HepG2 (cell line): ENCODE results near the gene TLL2. TPM values are rescaled to one million over a fixed set of nuclear protein-coding genes. Genes with fewer than 3 reads are reported as not detected.

Experiments
- ATAC-seq: fragments of 200-7000 bp; cut with Tn5 transposase; 3 replicates; pipeline ENCODE4 v1.9.1; 2020; ENCODE audit warnings: mild to moderate bottlenecking, moderate library complexity
- BruUV-seq: library from RNA; stranded (reverse); fragments of 400-500 nt; replicated peaks from 2 replicates; lab custom pipeline; 2021; lab: Mats Ljungman, UMichigan
- CTCF ChIA-PET: fragments of 300-600 bp; formaldehyde crosslinking; extraction: SDS; loops from one replicate; lab custom pipeline; 2021; ENCODE audit warnings: low total read pairs, inconsistent platforms, low intra/inter-chr PET ratio; lab: Yijun Ruan, JAX
- POLR2A ChIA-PET: fragments of 350-600 bp; sonication (Branson Sonifier 250); formaldehyde crosslinking; loops from one replicate; lab custom pipeline; 2020; ENCODE audit warnings: antibody characterized with exemption, inconsistent platforms; lab: Yijun Ruan, JAX
- DNase-seq: peaks from one replicate; pipeline ENCODE4 v3.0.0-alpha.2; 2015; ENCODE audit warnings: low spot score
- FAIRE-seq: peaks from 3 replicates; lab custom pipeline; 2011; peaks lifted over from hg19 to GRCh38; lab: Jason Lieb, UNC
- H2AFZ ChIP-seq: one replicate; pipeline ENCODE4 v1.6.1; 2011; ENCODE audit warnings: low read length, inconsistent platforms
- H3K27ac ChIP-seq: fragments of 300-600 bp; 3 replicates; pipeline ENCODE4 v1.8.0; 2011; ENCODE audit warnings: mixed run types, mild to moderate bottlenecking, mixed read lengths, low read length, inconsistent platforms; ENCODE audit not compliant: insufficient read depth; ENCODE audit errors: extremely low read length
- H3K27me3 ChIP-seq, 2 experiments: fragments of 200-600 bp in 1 of 2; 2 replicates in 1 of 2; 3 replicates in 1 of 2; pipeline versions ENCODE4 v1.6.0 to v1.8.0; 2011; ENCODE audit warnings: low read length in 2 of 2, mild to moderate bottlenecking in 2 of 2, moderate library complexity in 2 of 2, inconsistent platforms in 1 of 2; ENCODE audit not compliant: insufficient read depth in 2 of 2, control insufficient read depth in 1 of 2
- H3K36me3 ChIP-seq, 2 experiments: fragments of 200-600 bp in 1 of 2; replicated peaks in 1 of 2; 2 replicates in 1 of 2; 3 replicates in 1 of 2; pipeline versions ENCODE4 v1.5.1 to v1.8.0; 2011; ENCODE audit warnings: low read length in 2 of 2, inconsistent platforms in 1 of 2; ENCODE audit not compliant: insufficient read depth in 2 of 2, control insufficient read depth in 1 of 2
- H3K4me1 ChIP-seq: 2 replicates; pipeline ENCODE4 v1.5.1; 2012; ENCODE audit warnings: low read length, inconsistent platforms; ENCODE audit not compliant: insufficient read depth
- H3K4me2 ChIP-seq: 2 replicates; pipeline ENCODE4 v1.6.0; 2011; ENCODE audit warnings: low read depth, low read length, inconsistent platforms
- H3K4me3 ChIP-seq, 3 experiments: fragments of 200-600 bp in 1 of 3; sonication (generic), shearing (Covaris generic) in 1 of 3; replicated peaks in 1 of 3; 2 replicates each; pipeline ENCODE4 v1.5.1; 2011 to 2016; ENCODE audit warnings: low read length in 3 of 3, inconsistent platforms in 2 of 3, low read depth in 2 of 3, mild to moderate bottlenecking in 2 of 3, control low read depth in 1 of 3, mixed read lengths in 1 of 3; ENCODE audit not compliant: insufficient read depth in 1 of 3
- H3K79me2 ChIP-seq: one replicate; pipeline ENCODE4 v1.6.1; 2011; ENCODE audit warnings: low read length, inconsistent platforms; ENCODE audit not compliant: insufficient read depth
- H3K9ac ChIP-seq: 2 replicates; pipeline ENCODE4 v1.6.0; 2011; ENCODE audit warnings: mild to moderate bottlenecking, low read depth, low read length, inconsistent platforms; ENCODE audit not compliant: insufficient read depth
- H3K9me3 ChIP-seq: 2 replicates; pipeline ENCODE4 v1.5.1; 2012; ENCODE audit warnings: mild to moderate bottlenecking, low read length
- H4K20me1 ChIP-seq: 2 replicates; pipeline ENCODE4 v1.6.0; 2011; ENCODE audit warnings: inconsistent platforms, mild to moderate bottlenecking, low read length, moderate library complexity; ENCODE audit not compliant: insufficient read depth
- GATA4 ChIP-seq: sonication (generic); IDR thresholded peaks from 2 replicates; pipeline ENCODE4 v1.6.1; 2016; ENCODE audit warnings: antibody characterized with exemption, low read depth, borderline replicate concordance
- GTF2F1 ChIP-seq: fragments of 150-350 bp; IDR thresholded peaks from 2 replicates; pipeline ENCODE4 v1.6.1; 2014; ENCODE audit warnings: low read length
- HDAC2 ChIP-seq: sonication (generic); formaldehyde crosslinking; IDR thresholded peaks from 2 replicates; pipeline ENCODE4 v1.4.0; 2020; ENCODE audit warnings: missing genetic modification reagents
- JARID2 ChIP-seq: sonication (generic); formaldehyde crosslinking; IDR thresholded peaks from 2 replicates; pipeline ENCODE4 v1.8.1; 2023; ENCODE audit warnings: missing genetic modification reagents, inconsistent platforms; ENCODE audit not compliant: insufficient replicate concordance
- NAIF1 ChIP-seq: sonication (generic); formaldehyde crosslinking; IDR thresholded peaks from 2 replicates; pipeline ENCODE4 v1.5.0; 2020; ENCODE audit warnings: mild to moderate bottlenecking, missing genetic modification reagents, borderline replicate concordance
- NCOA1 ChIP-seq: sonication (generic); formaldehyde crosslinking; IDR thresholded peaks from 2 replicates; pipeline ENCODE4 v1.9.0; 2021; ENCODE audit warnings: missing genetic modification reagents
- THYN1 ChIP-seq: sonication (generic); formaldehyde crosslinking; IDR thresholded peaks from 2 replicates; pipeline ENCODE4 v1.8.1; 2023; ENCODE audit warnings: low read depth, mild to moderate bottlenecking, moderate library complexity, missing genetic modification reagents, borderline replicate concordance
- TIGD3 ChIP-seq: sonication (generic); formaldehyde crosslinking; IDR thresholded peaks from 2 replicates; pipeline ENCODE4 v1.5.1; 2020; ENCODE audit warnings: mild to moderate bottlenecking, missing genetic modification reagents, borderline replicate concordance
- UBTF ChIP-seq: sonication (generic); formaldehyde crosslinking; IDR thresholded peaks from 2 replicates; pipeline ENCODE4 v1.4.0; 2020; ENCODE audit warnings: mild to moderate bottlenecking, missing genetic modification reagents
- ZMYM3 ChIP-seq: sonication (generic); formaldehyde crosslinking; IDR thresholded peaks from 2 replicates; pipeline ENCODE4 v1.5.1; 2020; ENCODE audit warnings: mild to moderate bottlenecking, missing genetic modification reagents
- ZNF30 ChIP-seq: sonication (generic); formaldehyde crosslinking; IDR thresholded peaks from 2 replicates; pipeline ENCODE4 v1.5.0; 2020; ENCODE audit warnings: mild to moderate bottlenecking, missing genetic modification reagents
- ZNF629 ChIP-seq: sonication (generic); formaldehyde crosslinking; conservative IDR thresholded peaks from 2 replicates; pipeline ENCODE4 v1.5.0; 2020; ENCODE audit warnings: missing genetic modification reagents
- ZNF678 ChIP-seq: sonication (generic); formaldehyde crosslinking; IDR thresholded peaks from 2 replicates; pipeline ENCODE4 v1.4.0; 2020; ENCODE audit warnings: mild to moderate bottlenecking, missing genetic modification reagents
- ZNF770 ChIP-seq: sonication (generic); formaldehyde crosslinking; IDR thresholded peaks from 2 replicates; pipeline ENCODE4 v1.5.0; 2020; ENCODE audit warnings: mild to moderate bottlenecking, missing genetic modification reagents
- ZNF790 ChIP-seq: sonication (generic); formaldehyde crosslinking; IDR thresholded peaks from 2 replicates; pipeline ENCODE4 v1.8.0; 2022; ENCODE audit warnings: missing genetic modification reagents, mild to moderate bottlenecking, borderline replicate concordance
- ZNF792 ChIP-seq: IDR thresholded peaks from 2 replicates; pipeline ENCODE4 v1.6.1; 2016
- WGBS: methylation state at CpG from one replicate; pipeline ENCODE4 v1.1.6; 2017; ENCODE audit warnings: low lambda C conversion rate; 5-methylcytosine and 5-hydroxymethylcytosine counted together
- in situ Hi-C: cut with HindIII; loops from 2 replicates; pipeline ENCODE4 v1.10.0; 2017; ENCODE audit warnings: low pct_unique_long_range_greater_than_20kb; ENCODE audit not compliant: extremely low pct_ligation_motif_present
- intact Hi-C: fragments of 100-400 bp; cut with micrococcal nuclease; formaldehyde crosslinking; loops from one replicate; pipeline ENCODE4 v1.10.0; 2022; ENCODE audit not compliant: unreplicated experiment
- polyA plus RNA-seq, 8 experiments: library from polyadenylated mRNA; depleted of rRNA in 3 of 8; stranded (reverse) in 7 of 8; unstranded in 1 of 8; fragments of >200 nt; fragmentation: Illumina TruSeq in 4 of 8; extraction: Trizol in 4 of 8; gene quantifications; 2 replicates each; pipeline versions ENCODE4 v1.2.1 to v1.2.3, GENCODE V29; 2011 to 2016; ENCODE audit warnings: low read depth in 4 of 8, missing spikeins in 1 of 8, mixed read lengths in 1 of 8; ENCODE audit not compliant: insufficient read depth in 1 of 8
- total RNA-seq, 5 experiments: library from RNA; depleted of rRNA; stranded (reverse); fragments of >200 nt; fragmentation: Illumina TruSeq; extraction: Trizol; gene quantifications; 2 replicates each; pipeline ENCODE4 v1.2.3, GENCODE V29; 2016; ENCODE audit warnings: low read depth in 1 of 5

The TLL2 gene
- total and polyA plus RNA-seq, 2 of the 13 experiments (the other 11 are each of a cell fraction or from before 2014, with no cell fraction given), result 0.09 TPM; not detected in 1

- ATAC-seq, result no peak
- no TSS peak for BruUV-seq
These were observed 123.3 kb downstream of the TLL2 start for GRCh38 chr10:96390460-96390864.

GRCh38 chr10:96389785-96390184 is 123.9 kb downstream of the TLL2 start:
- FAIRE-seq (no peak), DNase-seq (no peak), ATAC-seq (no peak)
- CTCF ChIA-PET, result no interaction called here
- WGBS, result 5% methylated on average over 4 of the region's 5 CpGs
- Histone ChIP-seq H2AFZ (no peak overlapping the region), H3K27ac (no peak overlapping the region), H3K4me1 (no peaks in the 10 kb centered on the region), H3K79me2 (no peaks in the 10 kb centered on the region), H4K20me1 (no peaks in the 10 kb centered on the region), H3K9me3 (no peaks in the 10 kb centered on the region), H3K4me3 (no peak overlapping the region), H3K36me3 (no peaks in the 10 kb centered on the region), H3K4me2 (no peak overlapping the region), H3K27me3 (peaks cover 8 to 76% of the 10 kb centered on the region in 2 experiments), H3K9ac (no peak overlapping the region)
- POLR2A ChIA-PET, result no interaction called here
- intact Hi-C loops (no loop called here), in situ Hi-C loops (loop anchor here (10.0 kb wide), 1 partner anchor 355 kb away; no protein-coding TSS in a partner anchor)
- no TSS peak for BruUV-seq
- no peak for TF ChIP-seq ZNF792 (CRISPR knock-in tag)
- TF ChIP-seq TIGD3 (CRISPR knock-in tag), result no peak
- no peak for TF ChIP-seq ZNF790
- no peak for TF ChIP-seq ZNF770 (CRISPR knock-in tag)
- TF ChIP-seq THYN1 (CRISPR knock-in tag), result no peak
- TF ChIP-seq ZNF629 (CRISPR knock-in tag), result no peak
- no peak for TF ChIP-seq UBTF (CRISPR knock-in tag)
- TF ChIP-seq NAIF1, result no peak

More at GRCh38 chr10:96390460-96390864, 123.3 kb downstream of the TLL2 start:
- TF ChIP-seq HDAC2 (CRISPR knock-in tag), result no peak
- no peak for TF ChIP-seq ZNF30 (CRISPR knock-in tag)
- no peak for TF ChIP-seq ZMYM3 (CRISPR knock-in tag)
- TF ChIP-seq GTF2F1, result no peak
- no peak for TF ChIP-seq GATA4
- TF ChIP-seq JARID2, result no peak
- no peak for TF ChIP-seq ZNF678
- no peak for TF ChIP-seq NCOA1 (CRISPR knock-in tag)
- ChIA-PET CTCF (no interaction called here), POLR2A (no interaction called here)
- H3K4me1 ChIP-seq, result no peaks in the 10 kb centered on the region
- 4% methylated on average over 7 of the region's 7 CpGs for WGBS
- peaks cover 8 to 78% of the 10 kb centered on the region in 2 experiments for H3K27me3 ChIP-seq
- H4K20me1 ChIP-seq, result no peaks in the 10 kb centered on the region
- H3K9ac ChIP-seq, result no peak overlapping the region
- in situ Hi-C loops (loop anchor here (10.0 kb wide), 1 partner anchor 354 kb away; no protein-coding TSS in a partner anchor), intact Hi-C loops (no loop called here)
- DNase-seq, result no peak
- H3K4me3 ChIP-seq, result no peak overlapping the region
- no peaks in the 10 kb centered on the region for H3K9me3 ChIP-seq
- FAIRE-seq, result no peak
- H3K36me3 ChIP-seq, result no peaks in the 10 kb centered on the region
- H3K4me2 ChIP-seq, result no peak overlapping the region
- no peaks in the 10 kb centered on the region for H3K79me2 ChIP-seq
- no peak overlapping the region for H2AFZ ChIP-seq
- no peak overlapping the region for H3K27ac ChIP-seq
